Endothelial cell of umbilical vein (primary cell): Measurements from ENCODE around the gene TFAP2E. TPM values are rescaled to one million over a fixed set of nuclear protein-coding genes. Genes with fewer than 3 reads are reported as not detected.

ENCODE experiments used
- BruUV-seq: library from RNA; stranded (reverse); fragments of 400-500 nt; replicated peaks from 2 replicates; lab custom pipeline; 2021; lab: Mats Ljungman, UMichigan
- CTCF ChIA-PET: fragments of 300-600, 350-600 bp; sonication (Branson Sonifier 250); formaldehyde crosslinking; loops from one replicate; lab custom pipeline; 2021; ENCODE audit warnings: antibody characterized with exemption, inconsistent platforms; lab: Charles Lee
- POLR2A ChIA-PET: fragments of 300-600, 350-600 bp; sonication (Branson Sonifier 250); formaldehyde crosslinking; loops from one replicate; lab custom pipeline; 2021; ENCODE audit warnings: antibody characterized with exemption, inconsistent platforms; lab: Charles Lee
- DNase-seq: peaks from one replicate; pipeline ENCODE4 v3.0.0-alpha.2; 2011; ENCODE audit warnings: low read depth, low spot score
- FAIRE-seq: peaks from 2 replicates; lab custom pipeline; 2011; peaks lifted over from hg19 to GRCh38; lab: Jason Lieb, UNC
- H2AFZ ChIP-seq: 2 replicates; pipeline ENCODE4 v1.6.0; 2012; ENCODE audit warnings: low read depth, low read length, control low read depth, inconsistent platforms
- H3K27ac ChIP-seq: 2 replicates; pipeline ENCODE4 v1.5.1; 2011; ENCODE audit warnings: low read depth, mild to moderate bottlenecking, control low read depth, low read length, moderate library complexity; ENCODE audit not compliant: insufficient read depth
- H3K27me3 ChIP-seq, 2 experiments: 2 replicates each; pipeline versions ENCODE4 v1.6.0 to v1.6.1; 2011; ENCODE audit warnings: low read length in 2 of 2, mixed read lengths in 1 of 2; ENCODE audit not compliant: control insufficient read depth in 2 of 2, insufficient read depth in 2 of 2
- H3K36me3 ChIP-seq, 2 experiments: 2 replicates in 1 of 2; 3 replicates in 1 of 2; pipeline ENCODE4 v1.5.1; 2011; ENCODE audit warnings: low read length in 2 of 2, mild to moderate bottlenecking in 1 of 2, moderate library complexity in 1 of 2; ENCODE audit not compliant: control insufficient read depth in 2 of 2, insufficient read depth in 2 of 2; ENCODE audit errors: extremely low read depth in 1 of 2
- H3K4me1 ChIP-seq: 3 replicates; pipeline ENCODE4 v1.5.1; 2011; ENCODE audit warnings: mild to moderate bottlenecking, low read length; ENCODE audit not compliant: control insufficient read depth, insufficient read depth; ENCODE audit errors: extremely low read depth
- H3K4me2 ChIP-seq: 2 replicates; pipeline ENCODE4 v1.6.1; 2011; ENCODE audit warnings: low read length, control low read depth, mixed read lengths; ENCODE audit not compliant: insufficient read depth
- H3K4me3 ChIP-seq, 3 experiments: fragments of 200-600 bp in 1 of 3; sonication (generic), shearing (Covaris generic) in 1 of 3; replicated peaks in 1 of 3; 2 replicates each; pipeline ENCODE4 v1.5.1; 2011 to 2016; ENCODE audit warnings: control low read depth in 3 of 3, low read length in 3 of 3, mild to moderate bottlenecking in 2 of 3, inconsistent platforms in 1 of 3, low read depth in 1 of 3, moderate library complexity in 1 of 3; ENCODE audit not compliant: insufficient read depth in 1 of 3
- H3K79me2 ChIP-seq: 2 replicates; pipeline ENCODE4 v1.6.0; 2012; ENCODE audit warnings: low read length, inconsistent platforms; ENCODE audit not compliant: control insufficient read depth, insufficient read depth
- H3K9ac ChIP-seq: replicated peaks from 2 replicates; pipeline ENCODE3; 2011; ENCODE audit warnings: low read length, control low read depth; ENCODE audit not compliant: insufficient read depth; ENCODE audit errors: extremely low read depth
- H3K9me1 ChIP-seq: replicated peaks from 3 replicates; pipeline ENCODE4 v1.6.0; 2011; ENCODE audit warnings: mild to moderate bottlenecking, low read length; ENCODE audit not compliant: control insufficient read depth, insufficient read depth; ENCODE audit errors: extremely low read depth
- H3K9me3 ChIP-seq: replicated peaks from 2 replicates; pipeline ENCODE4 v1.5.1; 2012; ENCODE audit warnings: low read length, inconsistent platforms; ENCODE audit not compliant: control insufficient read depth, insufficient read depth
- H4K20me1 ChIP-seq: replicated peaks from 2 replicates; pipeline ENCODE3; 2011; ENCODE audit warnings: mild to moderate bottlenecking, low read length; ENCODE audit not compliant: control insufficient read depth, insufficient read depth; ENCODE audit errors: extremely low read depth
- CTCF ChIP-seq, 2 donors: IDR thresholded peaks; 1 replicate in 1 of 2; 2 replicates in 1 of 2; pipeline ENCODE4 v1.5.1; 2011; ENCODE audit warnings: low read length in 2 of 2, mild to moderate bottlenecking in 2 of 2, moderate library complexity in 2 of 2, control low read depth in 1 of 2, inconsistent platforms in 1 of 2, low read depth in 1 of 2; ENCODE audit not compliant: insufficient read depth in 1 of 2; ENCODE audit errors: extremely low read depth in 1 of 2
- EZH2 ChIP-seq: IDR thresholded peaks from 2 replicates; pipeline ENCODE4 v1.6.1; 2012; ENCODE audit warnings: borderline replicate concordance, low read depth, mild to moderate bottlenecking, moderate library complexity, low read length, inconsistent platforms; ENCODE audit not compliant: severe bottlenecking
- FOS ChIP-seq: IDR thresholded peaks from 2 replicates; pipeline ENCODE4 v1.6.1; 2011; ENCODE audit warnings: mild to moderate bottlenecking, low read length, moderate library complexity, borderline replicate concordance; ENCODE audit not compliant: insufficient read depth
- GATA2 ChIP-seq: IDR thresholded peaks from 2 replicates; pipeline ENCODE4 v1.7.0; 2011; ENCODE audit warnings: low read depth, mild to moderate bottlenecking, moderate library complexity, mixed read lengths, low read length; ENCODE audit not compliant: insufficient read length, insufficient read depth
- JUN ChIP-seq: IDR thresholded peaks from 2 replicates; pipeline ENCODE4 v1.6.1; 2011; ENCODE audit warnings: borderline replicate concordance, low read depth; ENCODE audit not compliant: insufficient read length, insufficient read depth
- MYC ChIP-seq: IDR thresholded peaks from one replicate; pipeline ENCODE4 v1.6.1; 2011; ENCODE audit warnings: mild to moderate bottlenecking, low read depth, low read length
- POLR2A ChIP-seq: IDR thresholded peaks from 2 replicates; pipeline ENCODE4 v1.6.1; 2012; ENCODE audit warnings: low read depth, mild to moderate bottlenecking, control low read depth, low read length
- POLR2AphosphoS5 ChIP-seq: IDR thresholded peaks from 2 replicates; pipeline ENCODE4 v1.6.1; 2012; ENCODE audit warnings: low read depth, mild to moderate bottlenecking, control low read depth, low read length, moderate library complexity; ENCODE audit not compliant: insufficient read depth
- dilution Hi-C: fragments of 300-500 bp; cut with MboI; formaldehyde crosslinking; loops from one replicate; pipeline ENCODE4 v1.15.0; 2019; ENCODE audit warnings: low sequenced_read_pairs; ENCODE audit not compliant: extremely low pct_ligation_motif_present
- intact Hi-C: fragments of 100-400 bp; cut with micrococcal nuclease; formaldehyde crosslinking; loops from one replicate; pipeline ENCODE4 v1.10.0; 2022
- polyA plus RNA-seq, 4 experiments: library from polyadenylated mRNA; depleted of rRNA in 3 of 4; stranded (reverse) in 3 of 4; unstranded in 1 of 4; fragments of >200 nt; gene quantifications; 2 replicates each; pipeline versions ENCODE4 v1.2.1 to v1.2.3, GENCODE V29; 2011 to 2012; ENCODE audit warnings: missing spikeins in 1 of 4
- total RNA-seq: library from RNA; stranded (reverse); gene quantifications from 2 replicates; pipeline ENCODE4 v1.2.3, GENCODE V29; 2021
- TF ChIP-seq, protein P1 (sequence below): IDR thresholded peaks from 2 replicates; pipeline ENCODE4 v1.6.1; 2011; ENCODE audit not compliant: insufficient read depth, insufficient read length

TFAP2E gene
- total and polyA plus RNA-seq, 2 donors (not counting 3 experiments of a cell fraction or from before 2014, with no cell fraction given): 0.06 TPM; not detected in 1

DNA sequence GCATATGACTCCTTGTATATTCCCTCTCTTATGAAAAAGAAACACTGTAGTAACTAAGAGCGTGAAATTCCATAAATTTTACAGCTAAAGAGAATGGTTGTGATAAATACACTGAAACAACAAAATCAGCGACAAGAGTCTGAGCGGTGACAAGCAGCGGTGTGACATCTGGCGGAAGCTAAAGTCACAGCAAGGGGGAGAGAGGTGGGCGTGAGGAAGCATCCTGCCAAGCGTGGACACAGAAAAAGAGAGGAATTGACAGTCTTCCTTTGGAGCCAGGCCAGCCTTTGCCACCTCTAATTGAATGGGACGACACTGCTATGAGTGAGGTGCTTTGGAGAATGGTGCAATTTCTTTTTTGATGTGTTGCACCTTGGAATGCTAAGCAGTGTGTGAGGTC lies 42.3 kb downstream of the TFAP2E start:
- DNase-seq (no peak), FAIRE-seq (no peak)
- dilution Hi-C loops (no loop called here), intact Hi-C loops (no loop called here)
- Histone ChIP-seq H3K79me2 (peaks cover 65% of the 10 kb centered on the region), H3K27me3 (no peaks in the 10 kb centered on the region), H3K9ac (no peak overlapping the region), H3K4me1 (no peaks in the 10 kb centered on the region), H3K9me1 (no peaks in the 10 kb centered on the region), H3K4me2 (no peak overlapping the region), H2AFZ (no peak overlapping the region), H3K9me3 (no peaks in the 10 kb centered on the region), H3K27ac (no peak overlapping the region), H4K20me1 (peaks cover 8% of the 10 kb centered on the region), H3K36me3 (peaks cover 6 to 12% of the 10 kb centered on the region in 2 experiments), H3K4me3 (no peak overlapping the region)
- no peak for TF ChIP-seq POLR2A
- TF ChIP-seq POLR2AphosphoS5: no peak
- no peak for TF ChIP-seq CTCF (IDR thresholded peaks at IDR 0.05; ENCODE audit: extremely low read depth in 1 of 2, insufficient read depth in 1 of 2, low read depth in 1 of 2, low read length in 2 of 2)
- no peak for TF ChIP-seq JUN
- TF ChIP-seq MYC: no peak
- no peak for TF ChIP-seq GATA2
- TF ChIP-seq EZH2: no peak
- TF ChIP-seq FOS: no peak
- TF ChIP-seq, protein P1, sequence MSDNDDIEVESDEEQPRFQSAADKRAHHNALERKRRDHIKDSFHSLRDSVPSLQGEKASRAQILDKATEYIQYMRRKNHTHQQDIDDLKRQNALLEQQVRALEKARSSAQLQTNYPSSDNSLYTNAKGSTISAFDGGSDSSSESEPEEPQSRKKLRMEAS: no peak
- BruUV-seq: no TSS peak
- ChIA-PET CTCF (interaction anchor here (0.6 kb wide), 1 partner anchor 32 kb away, joined by 3 read pairs; no protein-coding TSS in a partner anchor), POLR2A (no interaction called here)
